K562 (cell line): ENCODE data around the gene MPIG6B. TPM values are rescaled to one million over a fixed set of nuclear protein-coding genes. Genes with fewer than 3 reads are reported as not detected.
A peak's percentile ranks its signal among the peaks of the same experiment; 100 is the strongest.

ENCODE experiments used
- ERF ChIP-seq: fragments of 450-650 bp; formaldehyde crosslinking; IDR thresholded peaks from 2 replicates; pipeline ENCODE4 v1.4.0; 2020; ENCODE audit warnings: mild to moderate bottlenecking, mixed read lengths
- FOSL1 ChIP-seq: fragments of 200-800 bp; sonication (Bioruptor generic); conservative IDR thresholded peaks from 2 replicates; pipeline ENCODE4 v1.6.1; 2016; ENCODE audit warnings: missing genetic modification characterization, missing compliant biosample characterization
- GATAD2A ChIP-seq: fragments of 450-650 bp; IDR thresholded peaks from 2 replicates; pipeline ENCODE4 v1.6.1; 2017
- HMGN3 ChIP-seq: IDR thresholded peaks from 2 replicates; pipeline ENCODE4 v1.6.1; 2011; ENCODE audit warnings: borderline replicate concordance, low read depth, mild to moderate bottlenecking, mixed read lengths, low read length; ENCODE audit not compliant: insufficient read length; ENCODE audit errors: extremely low read depth
- KDM5B ChIP-seq: fragments of 200-600 bp; sonication (generic); IDR thresholded peaks from 2 replicates; pipeline ENCODE4 v1.6.1; 2012; ENCODE audit warnings: low read depth, mild to moderate bottlenecking, moderate library complexity, low read length, control low read depth, inconsistent platforms; ENCODE audit not compliant: insufficient replicate concordance
- PHF20 ChIP-seq: fragments of 450-650 bp; IDR thresholded peaks from 2 replicates; pipeline ENCODE4 v1.6.1; 2018; ENCODE audit not compliant: partially characterized antibody
- PTTG1 ChIP-seq: fragments of 450-650 bp; IDR thresholded peaks from 2 replicates; pipeline ENCODE4 v1.6.1; 2016; ENCODE audit warnings: low read depth, mild to moderate bottlenecking, missing genetic modification characterization, missing compliant biosample characterization
- TRIM24 ChIP-seq, 2 experiments: fragments of 450-650 bp; IDR thresholded peaks; 2 replicates each; pipeline ENCODE4 v1.6.1; 2016
- polyA plus RNA-seq, 8 experiments: library from polyadenylated mRNA; depleted of rRNA in 4 of 8; stranded (reverse) in 5 of 8; unstranded in 3 of 8; fragments of >200 nt; fragmentation: Nextera tagmentation in 2 of 8; fragmentation: Illumina TruSeq in 1 of 8; extraction: Ambion mirVana in 2 of 8; extraction: Trizol in 1 of 8; gene quantifications; 2 replicates each; pipeline versions ENCODE4 v1.2.1 to v1.2.3, GENCODE V29; 2011 to 2014; ENCODE audit warnings: inconsistent platforms in 1 of 8, missing spikeins in 1 of 8
- total RNA-seq, 7 experiments: library from RNA; depleted of rRNA in 6 of 7; stranded (reverse); fragments of >200 nt in 6 of 7; fragmentation: Illumina TruSeq in 2 of 7; extraction: Trizol in 2 of 7; gene quantifications; 2 replicates each; pipeline versions ENCODE4 v1.2.1 to v1.2.3, GENCODE V29; 2011 to 2021; ENCODE audit warnings: low replicate concordance in 1 of 7
- TF ChIP-seq, protein P1 (sequence below): fragments of 450-650 bp; IDR thresholded peaks from 2 replicates; pipeline ENCODE4 v1.6.1; 2016; ENCODE audit warnings: mild to moderate bottlenecking, moderate library complexity
- TF ChIP-seq, protein P2 (sequence below), 2 experiments: IDR thresholded peaks in 1 of 2; conservative IDR thresholded peaks in 1 of 2; 2 replicates each; pipeline ENCODE4 v1.6.1; 2016; ENCODE audit warnings: low read depth in 2 of 2, mild to moderate bottlenecking in 1 of 2, missing compliant biosample characterization in 1 of 2, missing genetic modification characterization in 1 of 2, moderate library complexity in 1 of 2
- TF ChIP-seq, protein P3 (sequence below): fragments of 450-650 bp; formaldehyde crosslinking; IDR thresholded peaks from 2 replicates; pipeline ENCODE4 v1.4.0; 2022; ENCODE audit warnings: missing genetic modification characterization

Gene MPIG6B
- total and polyA plus RNA-seq, 9 of the 15 experiments (the other 6 are each of a cell fraction or from before 2014, with no cell fraction given), result 0.11 to 1.2 (median 0.28) TPM; not detected in 1

DNA sequence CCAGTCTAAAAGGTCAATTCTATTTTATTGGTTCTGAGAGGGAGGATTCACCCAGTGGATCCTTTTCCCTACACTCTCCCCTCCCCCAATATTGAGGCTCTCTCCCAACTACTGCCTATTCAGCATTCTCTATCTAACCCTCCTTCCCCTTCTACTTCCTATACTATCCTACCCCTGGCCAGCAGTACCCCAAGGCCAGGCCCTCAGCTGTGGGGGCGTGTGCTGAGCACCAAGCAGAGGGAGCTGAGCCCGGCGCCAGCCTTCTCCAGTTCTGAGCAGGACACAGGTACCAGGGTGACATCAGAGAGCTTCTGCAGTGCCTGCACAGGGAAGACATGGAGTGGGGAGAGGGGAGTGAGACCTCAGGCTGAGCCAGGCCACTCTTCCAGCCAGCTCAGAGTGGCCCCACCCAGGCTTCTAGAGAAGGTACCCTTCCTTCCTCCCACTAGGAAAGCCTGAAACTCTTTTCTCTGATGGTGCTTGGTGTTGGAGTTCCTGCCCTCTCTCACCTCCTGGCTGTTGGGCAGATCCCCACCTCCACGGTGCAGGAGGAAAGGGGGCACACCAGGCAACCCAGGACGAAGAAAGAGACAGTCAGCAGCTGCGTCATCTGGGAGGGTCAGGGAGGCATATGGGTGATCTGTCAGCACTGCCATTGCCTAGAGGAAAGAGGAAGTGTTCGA lies 4.0 kb downstream of the MPIG6B start (continued):
- TF ChIP-seq, protein P1, sequence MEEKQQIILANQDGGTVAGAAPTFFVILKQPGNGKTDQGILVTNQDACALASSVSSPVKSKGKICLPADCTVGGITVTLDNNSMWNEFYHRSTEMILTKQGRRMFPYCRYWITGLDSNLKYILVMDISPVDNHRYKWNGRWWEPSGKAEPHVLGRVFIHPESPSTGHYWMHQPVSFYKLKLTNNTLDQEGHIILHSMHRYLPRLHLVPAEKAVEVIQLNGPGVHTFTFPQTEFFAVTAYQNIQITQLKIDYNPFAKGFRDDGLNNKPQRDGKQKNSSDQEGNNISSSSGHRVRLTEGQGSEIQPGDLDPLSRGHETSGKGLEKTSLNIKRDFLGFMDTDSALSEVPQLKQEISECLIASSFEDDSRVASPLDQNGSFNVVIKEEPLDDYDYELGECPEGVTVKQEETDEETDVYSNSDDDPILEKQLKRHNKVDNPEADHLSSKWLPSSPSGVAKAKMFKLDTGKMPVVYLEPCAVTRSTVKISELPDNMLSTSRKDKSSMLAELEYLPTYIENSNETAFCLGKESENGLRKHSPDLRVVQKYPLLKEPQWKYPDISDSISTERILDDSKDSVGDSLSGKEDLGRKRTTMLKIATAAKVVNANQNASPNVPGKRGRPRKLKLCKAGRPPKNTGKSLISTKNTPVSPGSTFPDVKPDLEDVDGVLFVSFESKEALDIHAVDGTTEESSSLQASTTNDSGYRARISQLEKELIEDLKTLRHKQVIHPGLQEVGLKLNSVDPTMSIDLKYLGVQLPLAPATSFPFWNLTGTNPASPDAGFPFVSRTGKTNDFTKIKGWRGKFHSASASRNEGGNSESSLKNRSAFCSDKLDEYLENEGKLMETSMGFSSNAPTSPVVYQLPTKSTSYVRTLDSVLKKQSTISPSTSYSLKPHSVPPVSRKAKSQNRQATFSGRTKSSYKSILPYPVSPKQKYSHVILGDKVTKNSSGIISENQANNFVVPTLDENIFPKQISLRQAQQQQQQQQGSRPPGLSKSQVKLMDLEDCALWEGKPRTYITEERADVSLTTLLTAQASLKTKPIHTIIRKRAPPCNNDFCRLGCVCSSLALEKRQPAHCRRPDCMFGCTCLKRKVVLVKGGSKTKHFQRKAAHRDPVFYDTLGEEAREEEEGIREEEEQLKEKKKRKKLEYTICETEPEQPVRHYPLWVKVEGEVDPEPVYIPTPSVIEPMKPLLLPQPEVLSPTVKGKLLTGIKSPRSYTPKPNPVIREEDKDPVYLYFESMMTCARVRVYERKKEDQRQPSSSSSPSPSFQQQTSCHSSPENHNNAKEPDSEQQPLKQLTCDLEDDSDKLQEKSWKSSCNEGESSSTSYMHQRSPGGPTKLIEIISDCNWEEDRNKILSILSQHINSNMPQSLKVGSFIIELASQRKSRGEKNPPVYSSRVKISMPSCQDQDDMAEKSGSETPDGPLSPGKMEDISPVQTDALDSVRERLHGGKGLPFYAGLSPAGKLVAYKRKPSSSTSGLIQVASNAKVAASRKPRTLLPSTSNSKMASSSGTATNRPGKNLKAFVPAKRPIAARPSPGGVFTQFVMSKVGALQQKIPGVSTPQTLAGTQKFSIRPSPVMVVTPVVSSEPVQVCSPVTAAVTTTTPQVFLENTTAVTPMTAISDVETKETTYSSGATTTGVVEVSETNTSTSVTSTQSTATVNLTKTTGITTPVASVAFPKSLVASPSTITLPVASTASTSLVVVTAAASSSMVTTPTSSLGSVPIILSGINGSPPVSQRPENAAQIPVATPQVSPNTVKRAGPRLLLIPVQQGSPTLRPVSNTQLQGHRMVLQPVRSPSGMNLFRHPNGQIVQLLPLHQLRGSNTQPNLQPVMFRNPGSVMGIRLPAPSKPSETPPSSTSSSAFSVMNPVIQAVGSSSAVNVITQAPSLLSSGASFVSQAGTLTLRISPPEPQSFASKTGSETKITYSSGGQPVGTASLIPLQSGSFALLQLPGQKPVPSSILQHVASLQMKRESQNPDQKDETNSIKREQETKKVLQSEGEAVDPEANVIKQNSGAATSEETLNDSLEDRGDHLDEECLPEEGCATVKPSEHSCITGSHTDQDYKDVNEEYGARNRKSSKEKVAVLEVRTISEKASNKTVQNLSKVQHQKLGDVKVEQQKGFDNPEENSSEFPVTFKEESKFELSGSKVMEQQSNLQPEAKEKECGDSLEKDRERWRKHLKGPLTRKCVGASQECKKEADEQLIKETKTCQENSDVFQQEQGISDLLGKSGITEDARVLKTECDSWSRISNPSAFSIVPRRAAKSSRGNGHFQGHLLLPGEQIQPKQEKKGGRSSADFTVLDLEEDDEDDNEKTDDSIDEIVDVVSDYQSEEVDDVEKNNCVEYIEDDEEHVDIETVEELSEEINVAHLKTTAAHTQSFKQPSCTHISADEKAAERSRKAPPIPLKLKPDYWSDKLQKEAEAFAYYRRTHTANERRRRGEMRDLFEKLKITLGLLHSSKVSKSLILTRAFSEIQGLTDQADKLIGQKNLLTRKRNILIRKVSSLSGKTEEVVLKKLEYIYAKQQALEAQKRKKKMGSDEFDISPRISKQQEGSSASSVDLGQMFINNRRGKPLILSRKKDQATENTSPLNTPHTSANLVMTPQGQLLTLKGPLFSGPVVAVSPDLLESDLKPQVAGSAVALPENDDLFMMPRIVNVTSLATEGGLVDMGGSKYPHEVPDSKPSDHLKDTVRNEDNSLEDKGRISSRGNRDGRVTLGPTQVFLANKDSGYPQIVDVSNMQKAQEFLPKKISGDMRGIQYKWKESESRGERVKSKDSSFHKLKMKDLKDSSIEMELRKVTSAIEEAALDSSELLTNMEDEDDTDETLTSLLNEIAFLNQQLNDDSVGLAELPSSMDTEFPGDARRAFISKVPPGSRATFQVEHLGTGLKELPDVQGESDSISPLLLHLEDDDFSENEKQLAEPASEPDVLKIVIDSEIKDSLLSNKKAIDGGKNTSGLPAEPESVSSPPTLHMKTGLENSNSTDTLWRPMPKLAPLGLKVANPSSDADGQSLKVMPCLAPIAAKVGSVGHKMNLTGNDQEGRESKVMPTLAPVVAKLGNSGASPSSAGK, result no peak
- TF ChIP-seq ERF (CRISPR knock-in tag) (0 out of 2 replicates have a peak, but pooled peaks have one; percentile 55), HMGN3 (peak; percentile 8), PTTG1 (tag) (no peak), PHF20 (no peak), GATAD2A (no peak), FOSL1 (tag) (peak; percentile 48; the same call in 1 of the 2 replicates), KDM5B (peak; percentile 47), TRIM24 (IDR thresholded peaks at IDR 0.05) (no peak)
- TF ChIP-seq, protein P2, sequence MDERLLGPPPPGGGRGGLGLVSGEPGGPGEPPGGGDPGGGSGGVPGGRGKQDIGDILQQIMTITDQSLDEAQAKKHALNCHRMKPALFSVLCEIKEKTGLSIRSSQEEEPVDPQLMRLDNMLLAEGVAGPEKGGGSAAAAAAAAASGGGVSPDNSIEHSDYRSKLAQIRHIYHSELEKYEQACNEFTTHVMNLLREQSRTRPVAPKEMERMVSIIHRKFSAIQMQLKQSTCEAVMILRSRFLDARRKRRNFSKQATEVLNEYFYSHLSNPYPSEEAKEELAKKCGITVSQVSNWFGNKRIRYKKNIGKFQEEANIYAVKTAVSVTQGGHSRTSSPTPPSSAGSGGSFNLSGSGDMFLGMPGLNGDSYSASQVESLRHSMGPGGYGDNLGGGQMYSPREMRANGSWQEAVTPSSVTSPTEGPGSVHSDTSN (CRISPR knock-in tag; IDR thresholded peaks at IDR 0.05; ENCODE audit: low read depth), result no peak; the same call in 1 of the 2 replicates
- TF ChIP-seq, protein P2 (tag; conservative IDR thresholded peaks at IDR 0.05; ENCODE audit: low read depth), result peak; percentile 81; the same call in 1 of the 2 replicates
- TF ChIP-seq, protein P3, sequence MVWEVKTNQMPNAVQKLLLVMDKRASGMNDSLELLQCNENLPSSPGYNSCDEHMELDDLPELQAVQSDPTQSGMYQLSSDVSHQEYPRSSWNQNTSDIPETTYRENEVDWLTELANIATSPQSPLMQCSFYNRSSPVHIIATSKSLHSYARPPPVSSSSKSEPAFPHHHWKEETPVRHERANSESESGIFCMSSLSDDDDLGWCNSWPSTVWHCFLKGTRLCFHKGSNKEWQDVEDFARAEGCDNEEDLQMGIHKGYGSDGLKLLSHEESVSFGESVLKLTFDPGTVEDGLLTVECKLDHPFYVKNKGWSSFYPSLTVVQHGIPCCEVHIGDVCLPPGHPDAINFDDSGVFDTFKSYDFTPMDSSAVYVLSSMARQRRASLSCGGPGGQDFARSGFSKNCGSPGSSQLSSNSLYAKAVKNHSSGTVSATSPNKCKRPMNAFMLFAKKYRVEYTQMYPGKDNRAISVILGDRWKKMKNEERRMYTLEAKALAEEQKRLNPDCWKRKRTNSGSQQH (CRISPR knock-in tag), result peak; percentile 70; the same call in 1 of the 2 replicates
